Measurements from ENCODE around the gene WDR37. TPM values are rescaled to one million over a fixed set of nuclear protein-coding genes. Genes with fewer than 3 reads are reported as not detected.
A peak's percentile ranks its signal among the peaks of the same experiment; 100 is the strongest.

WDR37 gene
- total and polyA plus RNA-seq, 9 of the 15 experiments (the other 6 are each of a cell fraction or from before 2014, with no cell fraction given) = 2.3 to 11.6 (median 6.7) TPM

DNA sequence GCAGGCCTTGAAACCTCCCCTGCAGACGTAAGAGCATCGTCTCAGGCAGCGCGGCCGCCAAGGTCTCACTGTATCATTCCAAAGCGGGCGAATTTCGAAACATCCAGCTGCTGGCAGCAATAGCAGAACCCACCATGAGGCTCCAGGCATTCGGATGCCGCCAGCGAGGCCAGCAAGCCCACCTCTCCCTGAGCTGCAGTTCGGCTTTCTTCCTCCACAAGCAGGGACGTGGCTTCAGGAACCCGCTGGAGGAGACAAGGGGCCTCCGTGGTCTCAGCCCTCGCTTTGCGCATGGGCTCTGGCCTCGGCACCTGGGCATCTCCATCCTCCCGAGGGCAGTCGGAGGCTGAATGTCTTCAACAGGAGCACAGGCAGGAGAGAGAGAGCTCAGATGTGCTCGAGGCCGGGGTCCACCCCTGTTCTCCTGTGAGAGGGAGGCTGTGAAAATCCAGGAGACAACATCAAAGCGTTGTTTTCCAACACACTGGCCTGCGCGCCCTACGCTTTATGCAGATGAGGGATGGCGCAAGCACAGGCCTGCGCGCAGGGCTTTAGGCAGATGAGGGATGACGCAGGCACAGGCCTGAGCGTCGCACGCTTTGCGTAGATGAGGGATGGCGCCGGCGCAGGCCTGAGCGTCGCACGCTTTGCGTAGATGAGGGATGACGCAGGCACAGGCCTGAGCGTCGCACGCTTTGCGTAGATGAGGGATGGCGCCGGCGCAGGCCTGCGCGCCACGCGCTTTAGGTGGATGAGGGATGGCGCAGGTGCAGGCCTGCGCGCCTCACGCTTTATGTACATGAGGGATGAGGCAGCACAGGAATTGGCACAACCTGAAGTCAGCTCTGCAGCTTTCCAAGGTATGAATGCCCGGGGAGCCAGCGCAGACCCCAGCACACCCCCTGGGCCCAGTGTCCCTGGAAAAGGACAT lies 103.2 kb downstream of the WDR37 start (continued):
- TF ChIP-seq, protein P1, sequence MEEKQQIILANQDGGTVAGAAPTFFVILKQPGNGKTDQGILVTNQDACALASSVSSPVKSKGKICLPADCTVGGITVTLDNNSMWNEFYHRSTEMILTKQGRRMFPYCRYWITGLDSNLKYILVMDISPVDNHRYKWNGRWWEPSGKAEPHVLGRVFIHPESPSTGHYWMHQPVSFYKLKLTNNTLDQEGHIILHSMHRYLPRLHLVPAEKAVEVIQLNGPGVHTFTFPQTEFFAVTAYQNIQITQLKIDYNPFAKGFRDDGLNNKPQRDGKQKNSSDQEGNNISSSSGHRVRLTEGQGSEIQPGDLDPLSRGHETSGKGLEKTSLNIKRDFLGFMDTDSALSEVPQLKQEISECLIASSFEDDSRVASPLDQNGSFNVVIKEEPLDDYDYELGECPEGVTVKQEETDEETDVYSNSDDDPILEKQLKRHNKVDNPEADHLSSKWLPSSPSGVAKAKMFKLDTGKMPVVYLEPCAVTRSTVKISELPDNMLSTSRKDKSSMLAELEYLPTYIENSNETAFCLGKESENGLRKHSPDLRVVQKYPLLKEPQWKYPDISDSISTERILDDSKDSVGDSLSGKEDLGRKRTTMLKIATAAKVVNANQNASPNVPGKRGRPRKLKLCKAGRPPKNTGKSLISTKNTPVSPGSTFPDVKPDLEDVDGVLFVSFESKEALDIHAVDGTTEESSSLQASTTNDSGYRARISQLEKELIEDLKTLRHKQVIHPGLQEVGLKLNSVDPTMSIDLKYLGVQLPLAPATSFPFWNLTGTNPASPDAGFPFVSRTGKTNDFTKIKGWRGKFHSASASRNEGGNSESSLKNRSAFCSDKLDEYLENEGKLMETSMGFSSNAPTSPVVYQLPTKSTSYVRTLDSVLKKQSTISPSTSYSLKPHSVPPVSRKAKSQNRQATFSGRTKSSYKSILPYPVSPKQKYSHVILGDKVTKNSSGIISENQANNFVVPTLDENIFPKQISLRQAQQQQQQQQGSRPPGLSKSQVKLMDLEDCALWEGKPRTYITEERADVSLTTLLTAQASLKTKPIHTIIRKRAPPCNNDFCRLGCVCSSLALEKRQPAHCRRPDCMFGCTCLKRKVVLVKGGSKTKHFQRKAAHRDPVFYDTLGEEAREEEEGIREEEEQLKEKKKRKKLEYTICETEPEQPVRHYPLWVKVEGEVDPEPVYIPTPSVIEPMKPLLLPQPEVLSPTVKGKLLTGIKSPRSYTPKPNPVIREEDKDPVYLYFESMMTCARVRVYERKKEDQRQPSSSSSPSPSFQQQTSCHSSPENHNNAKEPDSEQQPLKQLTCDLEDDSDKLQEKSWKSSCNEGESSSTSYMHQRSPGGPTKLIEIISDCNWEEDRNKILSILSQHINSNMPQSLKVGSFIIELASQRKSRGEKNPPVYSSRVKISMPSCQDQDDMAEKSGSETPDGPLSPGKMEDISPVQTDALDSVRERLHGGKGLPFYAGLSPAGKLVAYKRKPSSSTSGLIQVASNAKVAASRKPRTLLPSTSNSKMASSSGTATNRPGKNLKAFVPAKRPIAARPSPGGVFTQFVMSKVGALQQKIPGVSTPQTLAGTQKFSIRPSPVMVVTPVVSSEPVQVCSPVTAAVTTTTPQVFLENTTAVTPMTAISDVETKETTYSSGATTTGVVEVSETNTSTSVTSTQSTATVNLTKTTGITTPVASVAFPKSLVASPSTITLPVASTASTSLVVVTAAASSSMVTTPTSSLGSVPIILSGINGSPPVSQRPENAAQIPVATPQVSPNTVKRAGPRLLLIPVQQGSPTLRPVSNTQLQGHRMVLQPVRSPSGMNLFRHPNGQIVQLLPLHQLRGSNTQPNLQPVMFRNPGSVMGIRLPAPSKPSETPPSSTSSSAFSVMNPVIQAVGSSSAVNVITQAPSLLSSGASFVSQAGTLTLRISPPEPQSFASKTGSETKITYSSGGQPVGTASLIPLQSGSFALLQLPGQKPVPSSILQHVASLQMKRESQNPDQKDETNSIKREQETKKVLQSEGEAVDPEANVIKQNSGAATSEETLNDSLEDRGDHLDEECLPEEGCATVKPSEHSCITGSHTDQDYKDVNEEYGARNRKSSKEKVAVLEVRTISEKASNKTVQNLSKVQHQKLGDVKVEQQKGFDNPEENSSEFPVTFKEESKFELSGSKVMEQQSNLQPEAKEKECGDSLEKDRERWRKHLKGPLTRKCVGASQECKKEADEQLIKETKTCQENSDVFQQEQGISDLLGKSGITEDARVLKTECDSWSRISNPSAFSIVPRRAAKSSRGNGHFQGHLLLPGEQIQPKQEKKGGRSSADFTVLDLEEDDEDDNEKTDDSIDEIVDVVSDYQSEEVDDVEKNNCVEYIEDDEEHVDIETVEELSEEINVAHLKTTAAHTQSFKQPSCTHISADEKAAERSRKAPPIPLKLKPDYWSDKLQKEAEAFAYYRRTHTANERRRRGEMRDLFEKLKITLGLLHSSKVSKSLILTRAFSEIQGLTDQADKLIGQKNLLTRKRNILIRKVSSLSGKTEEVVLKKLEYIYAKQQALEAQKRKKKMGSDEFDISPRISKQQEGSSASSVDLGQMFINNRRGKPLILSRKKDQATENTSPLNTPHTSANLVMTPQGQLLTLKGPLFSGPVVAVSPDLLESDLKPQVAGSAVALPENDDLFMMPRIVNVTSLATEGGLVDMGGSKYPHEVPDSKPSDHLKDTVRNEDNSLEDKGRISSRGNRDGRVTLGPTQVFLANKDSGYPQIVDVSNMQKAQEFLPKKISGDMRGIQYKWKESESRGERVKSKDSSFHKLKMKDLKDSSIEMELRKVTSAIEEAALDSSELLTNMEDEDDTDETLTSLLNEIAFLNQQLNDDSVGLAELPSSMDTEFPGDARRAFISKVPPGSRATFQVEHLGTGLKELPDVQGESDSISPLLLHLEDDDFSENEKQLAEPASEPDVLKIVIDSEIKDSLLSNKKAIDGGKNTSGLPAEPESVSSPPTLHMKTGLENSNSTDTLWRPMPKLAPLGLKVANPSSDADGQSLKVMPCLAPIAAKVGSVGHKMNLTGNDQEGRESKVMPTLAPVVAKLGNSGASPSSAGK (IDR thresholded peaks at IDR 0.05) = peak; percentile 73
- TF ChIP-seq SIN3B (IDR thresholded peaks at IDR 0.05; ENCODE audit: low read depth) (peak; percentile 56; the same call in 1 of the 2 replicates), LEF1 (IDR thresholded peaks at IDR 0.05) (peak; percentile 82), ZNF445 (CRISPR knock-in tag; IDR thresholded peaks at IDR 0.05; ENCODE audit: low read depth) (no peak), HMGN3 (IDR thresholded peaks at IDR 0.05; ENCODE audit: borderline replicate concordance, extremely low read depth, insufficient read length, low read depth, low read length) (peak; percentile 15), CEBPB (tag; IDR thresholded peaks at IDR 0.05) (peak; percentile 94), TBL1XR1 (IDR thresholded peaks at IDR 0.05; ENCODE audit: low read length in 2 of 2) (peak in 1 of 2 experiments; percentile 96; a peak in 3 of 4 replicates), DIDO1 (tag; IDR thresholded peaks at IDR 0.05; ENCODE audit: low read depth) (no peak), NFXL1 (CRISPR knock-in tag; IDR thresholded peaks at IDR 0.05) (no peak), BHLHE40 (IDR thresholded peaks at IDR 0.05; ENCODE audit: low read length) (peak; percentile 68), HNRNPL (IDR thresholded peaks at IDR 0.05; ENCODE audit: low read depth, low read length) (no peak)
- TF ChIP-seq, protein P2, sequence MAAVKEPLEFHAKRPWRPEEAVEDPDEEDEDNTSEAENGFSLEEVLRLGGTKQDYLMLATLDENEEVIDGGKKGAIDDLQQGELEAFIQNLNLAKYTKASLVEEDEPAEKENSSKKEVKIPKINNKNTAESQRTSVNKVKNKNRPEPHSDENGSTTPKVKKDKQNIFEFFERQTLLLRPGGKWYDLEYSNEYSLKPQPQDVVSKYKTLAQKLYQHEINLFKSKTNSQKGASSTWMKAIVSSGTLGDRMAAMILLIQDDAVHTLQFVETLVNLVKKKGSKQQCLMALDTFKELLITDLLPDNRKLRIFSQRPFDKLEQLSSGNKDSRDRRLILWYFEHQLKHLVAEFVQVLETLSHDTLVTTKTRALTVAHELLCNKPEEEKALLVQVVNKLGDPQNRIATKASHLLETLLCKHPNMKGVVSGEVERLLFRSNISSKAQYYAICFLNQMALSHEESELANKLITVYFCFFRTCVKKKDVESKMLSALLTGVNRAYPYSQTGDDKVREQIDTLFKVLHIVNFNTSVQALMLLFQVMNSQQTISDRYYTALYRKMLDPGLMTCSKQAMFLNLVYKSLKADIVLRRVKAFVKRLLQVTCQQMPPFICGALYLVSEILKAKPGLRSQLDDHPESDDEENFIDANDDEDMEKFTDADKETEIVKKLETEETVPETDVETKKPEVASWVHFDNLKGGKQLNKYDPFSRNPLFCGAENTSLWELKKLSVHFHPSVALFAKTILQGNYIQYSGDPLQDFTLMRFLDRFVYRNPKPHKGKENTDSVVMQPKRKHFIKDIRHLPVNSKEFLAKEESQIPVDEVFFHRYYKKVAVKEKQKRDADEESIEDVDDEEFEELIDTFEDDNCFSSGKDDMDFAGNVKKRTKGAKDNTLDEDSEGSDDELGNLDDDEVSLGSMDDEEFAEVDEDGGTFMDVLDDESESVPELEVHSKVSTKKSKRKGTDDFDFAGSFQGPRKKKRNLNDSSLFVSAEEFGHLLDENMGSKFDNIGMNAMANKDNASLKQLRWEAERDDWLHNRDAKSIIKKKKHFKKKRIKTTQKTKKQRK (IDR thresholded peaks at IDR 0.05; ENCODE audit: borderline replicate concordance, low read depth, low read length) = no peak

Data from K562 (cell line).